GM18511 (cell line): Measurements from ENCODE around the gene HSPG2.

ENCODE experiments used
- ATAC-seq: cut with Tn5 transposase; IDR thresholded peaks from one replicate; pipeline ENCODE4 v1.9.1; 2021; ENCODE audit warnings: mild to moderate bottlenecking, moderate library complexity; ENCODE audit not compliant: unreplicated experiment

Gene HSPG2

DNA sequence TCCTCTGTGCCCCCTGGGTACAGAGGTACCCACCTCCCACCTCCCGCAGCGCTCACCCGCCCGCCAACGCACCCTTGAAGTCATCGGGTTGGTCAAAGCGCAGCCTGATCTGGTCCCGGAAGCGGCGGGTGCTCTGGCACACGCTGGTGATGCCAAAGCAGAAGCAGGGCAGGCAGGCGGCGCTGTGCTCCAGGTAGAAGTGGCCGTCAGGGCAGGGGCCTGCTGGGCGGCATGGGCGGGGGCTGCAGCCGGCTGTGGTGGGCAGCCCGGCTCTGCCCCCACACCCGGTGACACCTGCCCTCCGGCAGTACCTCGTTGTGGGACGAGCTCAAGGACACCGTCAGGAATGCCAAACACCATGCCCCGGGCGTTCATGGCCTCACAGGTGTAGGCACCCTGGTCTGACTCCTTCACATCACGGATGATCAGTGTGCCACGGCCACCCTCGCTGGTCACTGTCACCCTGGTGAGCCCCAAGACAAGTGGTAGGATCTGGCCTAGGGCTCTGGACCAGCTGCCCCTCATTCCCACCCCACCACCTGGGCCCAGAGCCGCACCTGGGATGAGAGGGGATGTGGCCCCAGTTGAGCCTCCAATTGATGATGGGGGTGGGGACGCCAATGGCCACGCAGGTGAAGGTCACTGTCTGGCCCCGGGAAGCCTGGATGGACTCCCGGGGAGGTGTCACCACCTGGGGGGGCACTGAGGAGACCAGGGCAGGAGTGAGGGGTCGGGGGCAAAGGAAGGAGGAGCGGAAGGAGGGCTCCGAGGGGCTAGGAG is 52.5 kb downstream of the HSPG2 start:
- ATAC-seq: no peak

DNA sequence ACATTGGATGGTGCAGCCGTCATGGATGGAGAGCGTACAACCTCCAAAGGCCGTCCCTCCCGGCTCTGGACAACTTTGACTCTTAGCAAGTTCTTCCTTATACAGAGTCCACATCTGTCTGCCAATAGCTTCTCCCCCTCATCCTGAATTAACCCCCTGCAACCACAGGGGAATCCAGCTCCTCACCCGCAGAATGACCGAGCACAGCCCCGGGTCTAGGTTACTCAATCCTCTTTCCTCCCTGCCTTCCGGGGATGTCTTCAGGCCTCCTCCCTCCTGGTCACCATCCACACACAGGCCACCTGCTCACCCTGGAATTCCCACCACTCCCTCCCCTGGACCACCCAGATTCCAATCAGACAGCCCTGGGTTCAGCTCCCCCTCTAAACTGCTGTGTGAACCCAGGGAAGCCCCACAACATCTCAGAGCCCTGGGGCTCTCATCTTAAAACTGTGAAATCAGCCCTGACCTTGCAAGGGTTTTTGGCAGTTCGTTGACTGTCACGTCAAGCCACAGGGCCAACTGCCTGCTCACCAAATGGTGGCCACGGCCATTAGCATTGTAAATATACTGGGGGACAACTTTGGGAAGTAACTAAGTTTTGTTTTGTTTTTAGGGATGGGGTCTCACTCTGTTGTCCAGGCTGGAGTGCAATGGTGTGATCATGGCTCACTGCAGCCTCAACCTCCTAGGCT is 54.2 kb downstream of the HSPG2 start:
- ATAC-seq: no peak

DNA sequence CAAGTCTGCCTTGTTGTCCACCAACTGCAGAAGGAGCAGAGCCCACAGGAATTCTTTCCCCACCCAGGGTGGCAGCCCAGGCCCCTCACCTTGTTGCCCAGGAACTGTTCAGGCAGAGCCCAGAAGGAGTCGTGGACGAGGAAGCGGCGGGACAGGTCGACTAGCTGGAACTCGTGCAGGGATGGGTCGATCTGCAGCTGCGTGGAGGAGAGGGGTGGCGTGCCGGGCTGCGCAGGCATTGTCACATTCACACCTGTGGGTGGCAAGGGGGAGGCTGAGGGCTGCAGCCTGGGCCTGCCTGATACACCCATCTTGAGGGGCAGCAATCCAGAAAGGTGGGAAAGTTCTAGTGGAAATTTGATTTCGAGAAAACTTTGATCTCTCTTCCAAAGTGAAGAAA is 55.9 kb downstream of the HSPG2 start:
- no peak for ATAC-seq

DNA sequence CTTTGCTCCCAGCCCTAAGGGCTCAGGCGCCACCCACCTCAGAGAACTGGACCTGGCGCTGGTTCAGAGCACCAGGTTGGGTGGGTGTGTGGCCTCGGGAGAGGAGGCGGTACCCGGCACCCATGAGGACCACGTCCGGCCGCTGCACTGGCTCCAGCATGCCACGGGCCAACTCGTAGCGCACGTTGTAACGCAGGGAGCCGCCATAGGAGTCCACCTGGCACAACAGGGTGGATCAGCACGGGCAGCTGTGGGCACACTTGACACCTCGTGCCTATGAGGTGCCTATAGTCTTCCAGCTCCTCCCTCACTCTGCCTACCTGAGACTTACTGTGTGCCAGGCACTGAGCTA is 56.5 kb downstream of the HSPG2 start:
- no peak for ATAC-seq

DNA sequence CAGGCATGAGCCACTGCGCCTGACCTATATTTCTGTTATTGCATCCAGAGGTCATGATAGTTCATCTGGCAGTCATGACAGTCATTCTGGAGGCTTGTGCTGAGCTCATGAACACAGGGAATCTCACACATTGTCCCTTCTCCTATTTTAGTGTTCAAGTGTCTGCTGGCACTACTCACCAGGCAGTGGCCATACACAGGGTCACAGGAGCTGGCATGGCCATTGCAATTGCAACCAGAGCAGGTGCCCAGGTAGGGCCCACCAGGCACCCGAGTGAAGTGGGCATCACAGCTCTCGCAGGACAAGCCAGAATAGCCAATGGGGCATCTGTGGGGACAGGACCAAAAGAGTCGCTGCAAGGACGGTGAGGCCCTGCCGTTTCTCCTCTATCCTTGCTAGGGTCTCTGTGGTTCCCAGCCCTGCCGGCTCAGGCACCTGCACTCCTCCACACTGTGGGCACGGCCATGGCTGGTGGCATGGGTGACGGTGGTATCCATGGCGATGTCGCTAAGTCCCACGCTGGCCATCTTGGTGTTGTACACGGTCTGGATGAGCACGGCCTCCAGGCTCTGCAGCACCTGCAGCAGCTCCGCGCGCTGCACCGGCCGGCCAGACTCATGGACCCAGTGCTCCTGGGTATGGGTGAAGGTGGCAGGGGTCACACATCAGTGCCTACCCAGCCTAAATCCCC is 57.0 kb downstream of the HSPG2 start:
- ATAC-seq: no peak

DNA sequence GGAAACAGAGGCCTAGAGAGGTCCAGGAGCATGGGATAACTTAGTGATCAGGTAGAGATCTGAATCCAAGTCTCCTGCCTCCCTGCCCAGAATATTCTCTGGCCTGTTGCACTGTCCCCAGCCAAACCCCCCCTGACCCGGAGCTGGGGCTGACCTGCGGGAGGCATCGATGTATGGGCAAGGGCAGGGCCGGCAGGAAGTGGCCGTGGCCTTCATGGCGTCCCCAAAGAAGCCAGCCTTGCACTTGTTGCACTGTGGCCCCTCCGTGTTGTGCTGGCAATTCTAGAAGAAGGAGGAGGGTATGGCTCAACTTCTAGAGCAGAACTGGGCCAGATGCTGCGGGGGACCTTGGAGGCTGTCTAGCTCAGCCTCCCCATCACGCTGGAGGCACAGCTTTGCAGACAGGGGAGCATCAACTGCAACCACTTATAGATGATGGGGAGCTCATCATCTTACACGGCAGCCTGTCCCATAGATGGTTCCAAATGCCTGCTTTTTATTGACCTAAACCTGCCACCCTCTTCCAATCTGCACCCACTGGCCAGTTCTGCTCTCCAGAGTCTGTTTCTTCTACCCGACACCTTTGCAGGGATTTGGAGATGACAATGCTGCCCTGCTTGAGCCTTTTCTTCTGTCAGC is 58.2 kb downstream of the HSPG2 start:
- ATAC-seq: no peak

DNA sequence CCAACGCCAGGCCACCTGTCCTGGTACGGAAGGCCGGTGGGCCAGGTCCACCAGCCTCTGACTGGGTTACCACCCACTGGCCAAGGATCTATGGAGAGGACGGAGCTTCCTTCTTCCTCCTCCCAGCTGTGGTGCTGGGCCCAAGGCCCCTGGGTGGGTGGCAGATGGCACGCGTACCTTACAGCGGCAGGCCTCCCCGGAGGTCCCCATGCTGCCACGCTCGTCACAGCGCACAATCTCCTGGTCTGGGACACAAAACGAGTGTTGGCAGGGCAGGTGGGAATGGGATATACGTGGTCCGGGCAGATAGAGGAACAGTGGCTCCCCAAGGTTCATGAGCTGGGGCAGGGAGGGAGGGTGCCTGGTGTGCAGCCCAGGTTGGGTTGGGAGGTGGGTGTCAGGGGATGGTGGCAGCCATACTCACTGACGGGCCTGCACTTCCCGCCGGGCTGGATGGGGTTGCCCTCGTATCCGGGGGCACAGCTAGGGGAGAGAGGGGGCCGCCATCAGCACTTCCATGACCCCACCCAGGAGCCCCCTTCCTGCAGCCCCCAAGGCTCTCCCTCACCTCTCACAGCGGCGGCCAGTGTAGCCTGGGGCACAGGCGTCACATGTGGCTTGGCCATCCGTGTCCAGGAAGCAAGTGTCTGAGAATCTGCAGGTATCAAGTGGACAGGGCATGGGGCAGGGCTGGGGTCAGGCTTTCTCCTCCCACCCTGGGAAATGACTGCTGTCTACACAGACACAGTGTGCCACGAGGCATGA is 58.9 kb downstream of the HSPG2 start:
- ATAC-seq: no peak

DNA sequence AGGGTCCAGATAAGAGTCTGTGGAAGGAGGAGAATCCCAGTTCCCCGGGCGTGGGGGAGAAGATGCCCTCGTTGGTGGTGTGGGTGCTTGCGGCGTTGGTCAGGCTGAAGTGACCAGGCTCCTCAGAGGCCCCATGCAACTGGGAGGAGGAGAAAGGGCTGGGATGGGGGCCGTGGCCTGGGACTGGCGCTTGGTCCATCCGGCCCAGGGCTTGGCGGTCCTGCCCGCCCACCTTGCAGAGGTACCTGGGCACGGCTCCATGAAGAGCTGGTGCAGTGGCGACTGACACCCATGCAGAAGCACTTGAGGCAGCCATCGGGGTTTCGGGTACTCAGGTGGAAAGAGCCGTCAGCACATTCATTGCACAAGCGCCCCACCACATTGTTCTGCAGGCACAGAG is 60.8 kb downstream of the HSPG2 start:
- ATAC-seq: no peak

DNA sequence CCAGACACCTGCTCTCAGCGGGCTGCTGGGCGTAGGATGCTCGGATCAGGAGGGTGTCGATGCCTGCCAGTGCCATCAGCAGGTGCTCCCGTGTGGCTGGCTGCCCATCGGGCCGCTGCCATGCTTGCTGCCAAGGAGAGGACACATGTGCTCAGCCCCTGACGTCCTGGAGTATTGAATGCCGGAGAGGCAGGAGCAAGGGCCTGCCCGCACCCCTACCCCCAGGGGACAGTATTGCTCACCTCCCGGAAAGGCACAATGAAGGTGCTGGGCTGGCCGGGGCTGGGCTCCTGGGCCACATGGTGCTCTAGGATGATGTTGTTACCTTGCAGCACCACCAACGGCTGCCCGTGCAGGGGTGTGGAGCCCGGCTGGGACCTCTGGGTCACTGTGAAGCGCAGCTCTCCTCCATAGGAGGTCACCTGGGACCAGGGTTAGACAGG is 61.5 kb downstream of the HSPG2 start:
- ATAC-seq: no peak

DNA sequence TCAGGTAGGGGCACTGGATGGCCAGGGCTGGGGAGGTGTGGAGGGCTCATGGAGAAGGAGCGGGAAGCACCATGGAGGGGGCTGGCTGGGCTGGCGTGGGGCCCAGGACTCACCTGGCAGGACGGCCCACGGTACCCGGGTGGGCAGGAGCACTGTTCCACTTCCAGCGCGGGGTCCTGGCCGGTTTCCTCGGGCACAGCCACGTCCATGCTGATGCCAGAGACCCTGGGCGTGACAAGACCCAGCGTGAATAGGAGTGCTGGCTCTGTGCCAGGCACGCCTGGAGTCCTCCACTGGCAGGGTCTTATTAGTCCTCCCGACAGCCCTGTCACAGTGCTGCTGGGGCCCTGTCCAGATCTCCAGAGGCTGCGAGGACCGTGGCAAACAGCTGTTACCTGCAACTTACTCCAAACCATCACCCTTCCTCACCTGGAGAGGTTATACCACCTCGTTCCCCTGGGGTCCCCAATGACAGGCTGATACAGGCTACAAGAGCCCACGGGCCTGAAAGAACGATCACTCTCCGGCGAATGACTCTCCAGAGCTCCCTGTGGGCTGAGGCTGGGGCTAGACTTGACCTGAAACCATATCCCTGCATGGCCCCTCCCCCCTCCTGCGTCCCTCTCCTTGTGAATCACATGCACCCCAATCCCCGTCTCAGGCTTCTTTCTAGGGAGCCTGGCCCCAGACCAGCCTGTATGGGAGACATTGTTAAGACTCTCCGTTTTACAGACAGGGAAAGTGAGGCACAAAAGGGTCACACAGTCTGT is 62.1 kb downstream of the HSPG2 start:
- ATAC-seq: no peak

DNA sequence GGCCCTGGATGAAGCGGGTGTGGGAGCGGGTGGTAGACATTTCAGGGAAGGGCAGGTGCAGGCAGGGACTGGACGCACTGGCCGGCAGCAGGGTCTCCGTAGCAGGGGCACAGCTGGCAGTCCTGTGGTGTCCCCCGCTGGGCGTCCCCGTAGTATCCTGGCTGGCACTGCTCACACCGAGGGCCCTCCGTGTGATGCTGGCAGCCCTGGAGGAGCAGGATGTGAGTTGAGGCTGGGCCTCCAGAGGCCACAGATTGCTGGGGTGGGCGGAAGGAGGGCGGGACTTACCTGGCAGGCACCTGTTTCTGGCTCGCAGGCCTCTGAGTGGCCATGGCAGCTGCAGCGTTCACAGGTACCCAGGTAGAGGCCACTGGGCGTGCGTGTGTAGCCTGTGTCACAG is 62.8 kb downstream of the HSPG2 start:
- no peak for ATAC-seq

DNA sequence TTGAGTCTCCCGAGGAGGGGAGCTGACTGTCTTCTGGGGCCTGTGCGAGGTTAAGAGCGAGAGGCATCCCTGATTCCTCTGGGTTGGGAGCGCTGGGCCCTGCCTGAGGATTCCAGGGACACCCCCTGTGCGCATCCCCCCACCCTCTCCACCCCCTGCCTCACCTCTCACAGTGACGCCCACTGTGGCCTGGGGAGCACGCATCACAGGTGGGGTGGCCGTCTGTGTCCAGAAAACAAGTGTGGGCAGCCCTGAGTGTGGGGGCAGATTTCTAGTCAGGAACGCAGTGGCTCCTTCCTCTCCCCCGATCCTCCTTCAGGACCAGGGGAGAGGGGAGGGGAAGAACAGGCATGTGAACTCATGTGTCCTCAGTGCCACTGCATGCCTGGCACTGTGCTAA is 63.3 kb downstream of the HSPG2 start:
- ATAC-seq: no peak

DNA sequence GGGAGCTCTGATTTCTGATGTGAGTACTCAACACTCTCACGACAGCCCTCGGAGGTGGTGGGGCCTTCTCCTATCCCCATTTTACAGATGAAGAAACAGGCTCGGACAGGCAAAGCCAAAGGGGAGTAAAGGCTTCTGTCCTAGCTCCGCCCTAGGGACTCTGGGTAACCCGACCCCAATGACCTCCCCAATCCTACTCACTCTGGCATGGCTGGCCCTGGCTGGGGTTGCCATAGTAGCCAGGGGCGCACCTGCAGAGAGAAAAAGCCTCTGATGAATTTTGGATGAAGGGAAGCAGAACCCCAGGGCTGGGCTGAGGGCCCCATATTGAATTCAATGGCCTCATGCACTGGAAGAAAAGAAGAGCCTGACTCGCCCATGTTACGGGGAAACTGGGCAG is 63.9 kb downstream of the HSPG2 start:
- no peak for ATAC-seq

DNA sequence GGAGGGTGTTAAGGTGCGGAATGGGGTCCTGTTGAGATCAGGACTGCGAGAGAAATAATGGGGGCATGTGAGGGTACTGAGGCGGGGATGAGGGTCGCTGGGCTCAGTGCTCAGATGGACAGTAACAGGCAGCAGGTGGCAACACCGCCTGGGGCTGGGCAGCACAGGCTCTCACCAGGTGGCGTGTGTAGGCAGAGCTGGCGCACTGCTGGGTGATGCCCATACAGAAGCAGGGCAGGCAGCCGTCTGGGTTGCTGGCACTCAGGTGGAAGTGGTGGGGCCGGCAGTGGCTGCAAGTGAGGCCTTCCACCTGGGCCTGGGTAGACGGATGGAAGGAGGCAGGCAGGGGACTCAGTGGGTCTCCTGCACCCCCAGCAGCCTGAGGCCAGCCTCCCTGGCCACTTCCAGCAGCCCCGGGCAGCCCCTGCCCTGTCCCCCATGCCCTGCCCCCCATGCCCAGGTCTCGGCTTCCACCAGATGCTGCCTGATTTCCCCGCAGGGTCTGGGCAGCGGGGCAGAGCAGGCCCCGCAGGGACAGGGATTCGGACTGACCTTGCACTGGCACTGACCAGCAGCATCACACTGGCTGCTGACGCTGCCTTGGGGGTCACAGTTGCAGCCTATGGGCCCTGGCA is 64.5 kb downstream of the HSPG2 start:
- ATAC-seq: no peak

DNA sequence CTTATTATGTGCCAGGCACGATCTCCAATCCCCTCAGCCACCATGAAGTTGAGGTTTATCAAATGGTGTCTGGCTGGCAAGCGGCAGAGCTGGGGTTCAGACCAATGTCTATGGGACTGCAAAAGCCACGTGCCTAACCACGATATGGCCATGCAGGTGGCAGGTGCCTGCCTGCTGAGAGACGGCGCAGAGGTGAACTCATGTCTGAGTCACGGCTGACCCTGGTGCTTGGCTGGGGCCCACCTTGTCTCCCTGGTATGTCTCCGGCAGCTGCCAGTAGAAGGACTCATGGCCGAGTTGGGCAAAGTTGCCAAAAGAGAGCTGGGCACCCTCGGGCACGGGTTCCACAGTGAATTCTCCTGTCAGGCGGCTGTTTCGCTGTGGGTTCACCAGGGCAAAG is 65.2 kb downstream of the HSPG2 start:
- ATAC-seq: no peak

DNA sequence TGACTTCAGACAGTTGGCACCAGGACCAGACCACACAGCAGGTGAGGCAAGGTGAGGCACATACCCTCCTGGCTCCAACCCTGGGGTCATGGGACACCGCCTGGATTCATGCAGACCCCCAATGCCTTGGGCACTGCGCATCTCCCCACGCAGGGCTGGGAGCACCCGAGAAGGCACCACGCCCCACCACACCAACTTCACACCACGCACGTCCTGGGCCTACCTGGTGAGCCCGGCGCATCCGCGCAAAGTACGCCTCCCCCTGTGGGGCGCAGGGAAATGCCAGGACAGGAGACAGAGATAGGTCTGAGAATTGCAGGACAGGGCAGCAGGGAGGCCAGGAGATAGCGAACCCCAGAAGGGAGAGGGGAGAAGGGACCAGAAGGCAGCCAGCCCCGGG is 66.5 kb downstream of the HSPG2 start:
- ATAC-seq: no peak

DNA sequence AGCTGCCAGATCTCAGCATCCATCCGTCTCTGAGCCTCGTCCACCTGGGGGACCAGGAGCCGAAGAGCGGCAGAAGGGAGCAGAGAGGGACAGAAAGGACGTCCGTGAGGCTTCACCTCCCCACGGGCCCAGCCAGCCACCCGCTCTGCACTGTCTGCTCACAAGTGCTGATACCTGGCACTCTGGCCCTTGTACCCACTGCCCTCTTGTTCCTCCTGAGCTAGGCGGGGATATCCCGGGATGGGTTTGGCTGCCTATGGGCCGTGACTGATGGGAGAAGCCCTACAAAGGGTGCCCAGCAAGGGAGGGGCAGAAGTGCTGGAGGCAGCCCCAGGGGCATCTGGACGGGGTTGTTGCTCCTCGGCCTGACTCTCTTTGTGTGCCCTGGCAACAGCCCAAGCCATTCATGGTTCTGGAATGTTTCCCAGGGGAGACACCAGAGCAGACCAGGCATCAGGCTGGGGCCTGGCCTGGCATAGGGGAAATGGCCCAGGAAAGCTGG is 67.4 kb downstream of the HSPG2 start:
- ATAC-seq: no peak

DNA sequence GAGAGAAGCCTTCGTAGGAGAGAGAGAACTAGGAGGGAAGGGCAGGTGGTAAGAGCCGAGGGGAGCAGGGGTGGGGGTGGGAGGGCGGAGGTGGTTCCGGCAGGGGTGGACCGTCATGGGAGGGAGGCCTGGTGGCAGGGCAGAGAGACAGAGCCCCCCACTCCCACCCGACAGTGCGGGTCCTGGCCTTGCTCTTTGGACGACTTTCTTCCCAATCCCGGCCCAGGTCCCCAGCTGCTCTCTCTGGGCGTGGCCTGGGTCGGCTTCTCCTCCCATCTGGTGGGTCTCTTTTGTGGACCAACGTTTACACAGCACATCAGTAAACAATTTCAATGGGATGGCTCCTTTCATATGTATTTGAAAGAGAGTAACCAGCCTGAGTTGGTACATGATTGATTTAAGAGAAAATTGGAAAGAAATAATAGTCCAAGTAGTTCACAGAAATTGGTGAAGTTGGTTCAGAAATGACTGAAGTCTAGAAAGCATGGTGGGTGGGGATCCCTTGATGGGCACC is 68.1 kb downstream of the HSPG2 start:
- no peak for ATAC-seq

DNA sequence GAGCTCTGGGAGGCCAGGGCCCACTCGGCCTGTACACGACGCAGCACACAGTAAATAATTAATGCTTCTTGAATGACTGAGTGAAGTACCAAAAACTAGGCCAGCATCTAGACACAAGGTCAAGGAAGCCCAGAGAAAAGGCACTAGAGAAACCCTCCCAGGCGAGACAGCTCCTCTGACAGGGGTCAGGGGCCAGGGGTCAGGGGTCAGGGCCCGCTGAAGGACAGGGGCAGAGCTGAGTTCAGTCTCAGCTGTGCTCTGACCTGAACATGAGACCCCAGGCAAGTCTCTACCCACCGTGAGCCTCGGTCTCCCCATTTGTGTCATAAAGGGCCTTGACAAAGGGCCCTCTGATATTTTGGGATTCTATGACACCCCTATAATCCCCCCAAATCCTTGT is 68.6 kb downstream of the HSPG2 start:
- no peak for ATAC-seq
